HG03108 (cell line): ENCODE data around the gene RPS6KB2.
"Not testable (repeated sequence)": the region's sequence is repeated elsewhere in the genome, so short reads cannot be mapped to it uniquely, and the experiment has no call there.

Experiments
- ATAC-seq: cut with Tn5 transposase; IDR thresholded peaks from one replicate; pipeline ENCODE4 v1.9.1; 2021; ENCODE audit warnings: moderate library complexity; ENCODE audit not compliant: unreplicated experiment

Gene RPS6KB2

DNA sequence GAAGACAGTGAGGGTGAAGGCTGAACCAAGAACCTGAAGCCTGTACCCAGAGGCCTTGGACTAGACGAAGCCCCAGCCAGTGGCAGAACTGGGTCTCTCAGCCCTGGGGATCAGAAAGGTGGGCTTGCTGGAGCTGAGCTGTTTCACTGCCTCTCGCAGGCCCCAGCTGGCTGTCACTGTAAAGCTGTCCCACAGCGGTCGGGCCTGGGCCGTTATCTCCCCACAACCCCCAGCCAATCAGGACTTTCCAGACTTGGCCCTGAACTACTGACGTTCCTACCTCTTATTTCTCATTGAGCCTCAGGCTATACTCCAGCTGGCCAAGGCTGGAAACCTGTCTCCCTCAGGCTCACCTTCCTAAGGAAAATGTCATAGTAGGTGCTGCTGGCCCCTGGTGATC lies 30.8 kb upstream of the RPS6KB2 start:
- ATAC-seq, result no peak

DNA sequence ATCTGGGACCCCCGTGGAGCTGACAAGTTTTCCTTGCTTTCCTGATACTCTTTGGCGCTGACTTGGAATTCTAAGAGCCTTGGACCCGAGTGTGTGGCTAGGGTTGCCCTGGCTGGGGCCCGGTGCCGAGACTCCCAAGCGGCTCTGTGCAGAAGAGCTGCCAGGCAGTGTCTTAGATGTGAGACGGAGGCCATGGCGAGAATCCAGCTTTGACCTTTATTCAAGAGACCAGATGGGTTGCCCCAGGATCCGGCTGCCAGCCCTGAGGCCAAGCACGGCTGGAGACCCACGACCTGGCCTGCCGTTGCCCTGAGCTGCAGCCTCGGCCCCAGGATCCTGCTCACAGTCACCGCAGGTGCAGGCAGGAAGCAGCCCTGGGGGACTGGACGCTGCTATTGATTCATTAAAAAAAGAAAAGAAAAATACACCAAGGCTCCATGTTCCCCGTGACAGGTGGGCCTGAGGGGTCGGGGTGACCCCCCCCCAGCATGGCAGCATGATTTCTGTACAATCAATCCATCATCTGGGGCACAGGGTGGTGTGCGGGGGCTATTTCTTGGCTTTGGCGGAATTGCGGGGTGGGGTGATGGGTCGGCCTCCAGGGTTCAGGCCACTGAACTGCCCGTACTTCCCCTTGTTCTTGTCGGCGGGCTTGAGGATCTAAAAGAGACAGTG lies 30.2 kb upstream of the RPS6KB2 start:
- no peak for ATAC-seq

- ATAC-seq, result no peak
Observed at GRCh38 chr11:67398661-67399563, 29.4 kb upstream of the RPS6KB2 start.

DNA sequence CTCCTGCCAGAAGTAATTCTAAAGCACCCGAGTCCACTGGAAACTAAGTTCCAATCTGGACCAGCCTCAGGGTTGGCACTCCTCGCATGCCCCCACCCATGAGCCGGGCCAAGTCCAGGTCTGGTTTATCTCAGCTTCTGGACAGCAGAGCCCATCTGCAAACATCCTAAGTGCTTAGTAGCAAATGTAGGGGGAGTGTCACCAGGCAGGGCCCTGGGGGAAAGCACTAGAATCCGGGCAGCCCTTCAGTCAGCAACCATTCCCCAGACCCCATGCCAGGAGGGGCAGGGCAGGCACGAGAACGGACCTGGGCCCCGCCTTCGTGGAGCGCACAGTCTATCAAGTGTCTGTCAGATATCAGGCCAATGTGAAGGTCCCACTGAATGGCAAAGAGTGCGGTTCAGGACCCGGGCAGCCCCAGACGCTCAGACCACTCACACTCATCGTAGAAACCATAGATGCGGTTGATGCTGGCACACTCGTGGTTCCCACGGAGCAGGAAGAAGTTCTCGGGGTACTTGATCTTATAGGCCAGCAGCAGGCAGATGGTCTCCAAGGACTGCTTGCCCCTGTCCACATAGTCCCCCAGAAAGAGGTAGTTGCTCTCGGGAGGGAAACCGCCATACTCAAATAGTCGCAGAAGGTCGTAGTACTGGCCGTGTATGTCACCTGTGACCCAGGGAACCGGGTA lies 27.9 kb upstream of the RPS6KB2 start:
- no peak for ATAC-seq

- ATAC-seq, result peak; percentile 1
Observed at GRCh38 chr11:67400942-67401494, 27.3 kb upstream of the RPS6KB2 start.

GRCh38 chr11:67401495-67402191 lies 26.7 kb upstream of the RPS6KB2 start, which contains the start of gene PPP1CA:
Gene PPP1CA, minus strand, starts transcription at chr11:67401858. Its CDS starts 76 bp downstream, at chr11:67401782.
- peak; percentile 56 for ATAC-seq

DNA sequence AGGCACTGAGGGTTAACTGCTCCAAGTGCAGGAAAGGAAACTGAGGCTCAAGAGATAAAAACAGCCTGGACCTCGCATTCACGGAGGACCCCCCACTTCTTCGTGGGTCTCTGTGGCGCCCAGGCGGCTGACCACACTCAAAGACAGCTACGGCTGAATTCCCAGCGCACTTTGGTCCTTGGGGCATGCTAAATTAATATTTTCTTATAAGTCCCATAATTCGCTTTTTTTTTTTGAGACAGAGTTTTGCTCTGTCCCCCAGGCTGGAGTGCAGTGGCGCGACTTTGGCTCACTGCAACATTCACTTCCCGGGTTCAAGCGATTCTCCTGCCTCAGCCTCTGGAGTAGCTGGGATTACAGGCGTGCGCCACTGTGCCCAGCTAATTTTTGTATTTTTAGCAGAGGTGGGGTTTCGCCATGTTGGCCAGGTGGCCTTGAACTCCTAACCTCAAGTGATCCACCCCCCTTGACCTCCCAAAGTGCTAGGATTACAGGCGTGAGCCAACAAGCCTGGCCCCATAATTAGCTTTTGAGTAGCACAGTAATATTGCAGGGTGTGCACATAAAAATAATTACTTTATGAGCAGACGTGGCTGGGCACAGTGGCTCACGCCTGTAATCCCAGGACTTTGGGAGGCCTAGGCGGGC lies 26.0 kb upstream of the RPS6KB2 start:
- not testable (repeated sequence) for ATAC-seq

DNA sequence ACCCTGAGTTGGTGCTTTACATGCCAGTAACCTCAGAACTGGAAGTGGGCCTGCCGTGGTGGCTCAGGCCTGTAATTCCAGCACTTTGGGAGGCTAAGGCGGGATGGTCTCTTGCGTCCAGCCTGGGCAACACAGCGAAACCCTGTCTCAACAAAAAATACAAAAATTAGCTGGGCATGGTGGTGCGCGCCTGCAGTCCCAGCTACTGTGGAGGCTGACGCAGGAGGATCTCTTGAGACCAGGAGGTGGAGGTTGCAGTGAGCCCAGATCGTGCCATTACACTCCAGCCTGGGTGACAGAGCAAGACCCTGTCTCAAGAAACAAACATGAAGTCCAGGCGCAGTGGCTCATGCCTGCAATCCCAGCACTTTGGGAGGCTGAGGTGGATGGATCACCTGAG lies 25.2 kb upstream of the RPS6KB2 start:
- not testable (repeated sequence) for ATAC-seq

DNA sequence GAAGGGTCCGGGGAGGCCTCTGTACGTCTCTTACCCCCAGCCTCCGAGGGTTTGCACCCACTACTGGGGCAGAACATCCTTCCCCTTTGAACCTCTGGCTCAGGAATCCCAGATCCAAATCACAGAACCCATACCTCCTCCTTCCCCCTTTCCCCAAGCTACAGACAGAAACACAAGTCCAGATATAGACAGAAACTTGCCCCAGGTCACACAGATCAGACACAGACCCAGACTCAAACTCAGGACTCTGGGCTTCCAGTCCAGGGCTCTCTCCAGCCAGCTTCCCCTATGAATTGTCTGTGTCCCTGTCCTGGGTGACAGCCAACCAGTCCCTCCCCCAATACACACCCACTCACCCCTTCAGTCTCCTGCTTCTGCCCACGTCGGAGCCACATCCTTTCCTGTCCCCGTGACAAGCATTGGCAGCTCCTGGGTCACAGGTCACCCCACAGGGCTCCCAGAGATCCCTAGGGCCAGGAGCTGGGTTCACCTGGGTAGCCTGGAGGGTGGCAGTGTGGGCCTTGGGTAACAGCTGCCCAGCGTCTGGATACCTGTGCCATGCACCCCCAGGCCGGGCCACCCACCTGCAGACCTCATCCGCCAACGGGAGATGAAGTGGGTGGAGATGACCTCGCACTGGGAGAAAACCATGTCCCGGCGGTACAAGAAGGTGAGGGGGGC lies 23.6 kb upstream of the RPS6KB2 start:
- ATAC-seq, result no peak

DNA sequence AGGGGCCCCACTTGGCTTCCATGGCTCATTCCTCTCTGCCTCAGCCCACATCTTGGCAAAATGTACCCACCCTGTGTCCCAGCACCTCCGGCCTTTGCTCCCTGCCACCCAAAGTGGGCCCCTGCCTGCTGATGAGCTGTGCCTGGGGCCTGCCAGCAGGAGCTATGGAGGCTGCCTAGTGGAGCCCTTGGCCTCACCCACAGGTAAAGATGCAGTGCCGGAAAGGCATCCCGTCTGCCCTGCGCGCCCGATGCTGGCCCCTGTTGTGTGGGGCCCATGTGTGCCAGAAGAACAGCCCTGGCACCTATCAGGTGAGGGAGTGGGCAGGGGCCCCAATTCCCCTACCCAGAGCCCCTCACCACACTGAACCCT lies 23.1 kb upstream of the RPS6KB2 start:
- no peak for ATAC-seq

DNA sequence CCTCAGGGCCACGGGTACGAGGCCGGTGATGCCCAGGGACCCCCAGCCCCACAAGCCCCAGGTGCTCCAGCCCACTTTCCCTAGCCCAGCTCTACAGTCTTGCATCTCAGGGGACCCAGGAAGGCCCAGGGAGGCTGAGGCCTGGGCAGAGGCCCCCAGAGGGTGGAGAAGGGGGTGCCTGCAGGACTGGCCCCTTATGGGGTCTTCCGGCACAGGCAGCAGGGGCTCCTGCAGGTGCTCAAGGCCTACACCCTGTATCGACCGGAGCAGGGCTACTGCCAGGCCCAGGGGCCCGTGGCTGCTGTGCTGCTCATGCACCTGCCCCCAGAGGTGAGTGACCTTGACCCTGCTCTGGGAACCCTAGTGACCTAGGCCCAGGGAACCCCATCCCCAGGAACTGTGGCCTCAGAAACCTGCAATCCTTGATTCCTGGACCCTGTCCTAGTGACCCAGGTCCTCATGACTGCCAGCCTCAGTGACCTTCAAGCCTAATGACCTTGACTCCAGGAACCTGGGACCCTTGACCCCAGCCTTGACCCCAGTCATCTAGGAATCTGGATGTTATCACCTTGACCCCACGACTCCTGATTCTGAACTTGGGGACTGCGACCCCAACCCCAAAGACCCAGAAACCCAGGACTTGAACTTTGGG lies 22.5 kb upstream of the RPS6KB2 start:
- no peak for ATAC-seq

DNA sequence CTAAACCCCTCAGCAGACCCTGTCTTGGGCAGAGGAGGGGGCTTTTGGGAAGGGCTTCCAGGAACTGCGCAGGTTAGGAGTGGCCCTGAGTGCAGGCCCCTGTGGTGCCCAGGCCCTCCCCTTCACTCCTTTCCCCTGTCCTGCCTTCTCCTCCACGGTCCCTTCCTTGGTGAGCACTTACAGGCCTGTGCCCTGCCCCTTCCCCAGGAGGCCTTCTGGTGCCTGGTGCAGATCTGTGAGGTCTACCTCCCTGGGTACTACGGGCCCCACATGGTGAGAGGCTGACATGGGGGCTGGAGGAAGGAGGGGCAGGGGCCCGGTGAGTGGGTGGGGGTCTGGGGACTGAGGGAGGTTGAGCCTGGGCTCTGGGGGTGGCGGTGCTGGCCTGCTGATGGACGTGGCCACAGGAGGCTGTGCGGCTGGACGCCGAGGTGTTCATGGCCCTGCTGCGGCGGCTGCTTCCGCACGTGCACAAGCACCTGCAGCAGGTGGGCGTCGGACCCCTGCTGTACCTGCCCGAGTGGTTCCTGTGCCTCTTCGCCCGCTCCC lies 21.8 kb upstream of the RPS6KB2 start:
- no peak for ATAC-seq

DNA sequence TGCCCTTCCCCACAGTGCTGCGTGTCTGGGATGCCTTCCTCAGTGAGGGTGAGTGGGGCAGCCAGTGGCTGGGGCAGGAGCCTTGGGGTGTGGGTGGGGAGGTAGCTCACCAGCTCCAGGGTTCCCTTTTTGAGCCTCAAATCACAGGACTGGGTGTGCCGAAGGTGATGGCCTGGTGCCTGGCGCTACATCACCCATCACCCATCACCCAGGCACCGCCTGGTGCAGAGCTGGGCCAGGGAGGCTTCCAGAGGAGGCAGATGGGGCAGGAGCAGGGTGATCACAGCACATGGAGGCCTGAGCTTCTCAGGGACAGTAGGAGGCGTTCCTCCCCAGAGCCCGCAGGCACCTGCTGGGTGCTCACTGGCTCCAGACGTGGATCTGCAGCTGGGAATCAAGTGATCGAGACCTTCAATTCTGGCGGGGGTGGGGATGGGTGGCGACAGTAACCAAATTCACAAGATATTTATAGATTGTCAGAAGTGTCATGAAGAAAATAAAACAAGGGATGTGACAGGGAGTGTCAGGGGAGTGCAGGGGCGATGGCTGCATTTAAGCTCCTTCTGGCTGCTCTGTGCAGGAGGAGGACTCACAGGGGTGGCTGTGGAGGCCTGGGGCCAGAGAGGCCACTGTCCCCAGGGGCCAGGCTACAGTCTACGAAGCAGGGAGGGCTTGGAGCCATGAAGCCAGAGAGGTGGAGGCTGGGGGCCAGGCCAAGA lies 21.2 kb upstream of the RPS6KB2 start:
- no peak for ATAC-seq

GRCh38 chr11:67407688-67408163 lies 20.6 kb upstream of the RPS6KB2 start:
- no peak for ATAC-seq

DNA sequence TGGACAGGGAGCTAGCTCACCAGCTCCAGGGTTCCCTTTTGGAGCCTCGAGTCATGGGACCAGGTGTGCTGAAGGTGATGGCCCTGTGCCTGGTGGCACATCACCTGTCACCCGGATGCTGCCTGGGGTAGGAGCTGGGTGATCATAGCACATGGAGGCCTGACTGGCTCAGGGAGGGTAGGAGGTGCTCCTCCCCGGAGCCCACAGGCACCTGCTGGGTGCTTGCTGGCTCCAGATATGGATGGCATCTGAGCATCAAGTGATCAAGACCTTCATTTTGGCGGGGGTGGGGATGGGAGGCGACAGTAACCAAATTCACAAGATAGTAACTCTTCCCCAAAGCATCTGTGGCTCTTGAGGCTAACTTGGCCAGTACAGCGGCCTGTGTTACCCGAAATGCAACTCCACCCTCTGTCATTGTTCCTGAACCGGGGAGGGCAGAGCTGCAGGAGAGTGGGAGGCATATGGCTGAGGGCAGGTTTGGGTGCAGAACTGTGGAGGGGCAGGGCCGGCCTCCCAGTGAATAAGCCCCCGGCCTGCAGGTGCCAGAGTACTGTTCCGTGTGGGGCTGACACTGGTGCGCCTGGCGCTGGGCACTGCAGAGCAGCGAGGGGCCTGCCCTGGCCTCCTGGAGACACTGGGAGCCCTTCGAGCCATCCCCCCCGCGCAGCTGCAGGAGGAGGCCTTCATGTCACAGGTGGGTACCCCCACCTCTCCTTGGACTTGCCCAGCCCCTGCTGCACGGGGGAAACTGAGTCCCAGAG lies 19.7 kb upstream of the RPS6KB2 start:
- no peak for ATAC-seq

GRCh38 chr11:67409261-67409666 lies 19.0 kb upstream of the RPS6KB2 start:
- ATAC-seq, result peak; percentile 46

DNA sequence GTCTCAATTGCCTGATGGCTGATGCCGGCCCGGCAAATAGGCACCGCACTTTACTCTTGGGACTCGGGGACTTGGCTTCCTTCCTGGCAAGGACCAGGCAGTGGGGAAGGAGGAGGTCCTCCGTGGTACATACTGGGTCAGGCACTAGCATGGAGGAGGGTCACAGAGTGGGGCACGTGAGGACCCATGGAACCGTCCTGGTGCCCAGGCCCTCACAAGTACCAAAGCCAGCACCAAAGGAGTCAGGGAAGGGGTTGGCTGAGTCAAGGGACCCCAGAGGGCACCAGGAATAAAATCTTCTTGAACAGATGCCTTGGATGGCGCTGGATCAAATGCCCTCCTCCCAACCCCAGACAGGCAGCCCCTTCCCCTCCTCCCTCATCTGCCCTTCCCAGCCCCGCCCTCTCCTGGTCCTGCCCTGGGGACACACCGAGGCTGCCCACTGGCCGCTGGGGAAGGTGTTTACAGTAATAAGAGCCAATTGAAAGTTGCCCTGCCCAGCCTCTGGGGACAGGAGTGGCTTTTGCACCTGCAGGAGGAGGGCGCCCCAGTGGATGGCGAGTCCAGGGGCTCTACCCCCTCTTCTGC lies 18.4 kb upstream of the RPS6KB2 start:
- no peak for ATAC-seq
